GM18508 (cell line): ENCODE measurements around the gene SNX20.

ENCODE experiments used
- ATAC-seq: cut with Tn5 transposase; IDR thresholded peaks from one replicate; pipeline ENCODE4 v1.9.1; 2021; ENCODE audit warnings: moderate number of reproducible peaks; ENCODE audit not compliant: insufficient read depth, unreplicated experiment

Gene SNX20

DNA sequence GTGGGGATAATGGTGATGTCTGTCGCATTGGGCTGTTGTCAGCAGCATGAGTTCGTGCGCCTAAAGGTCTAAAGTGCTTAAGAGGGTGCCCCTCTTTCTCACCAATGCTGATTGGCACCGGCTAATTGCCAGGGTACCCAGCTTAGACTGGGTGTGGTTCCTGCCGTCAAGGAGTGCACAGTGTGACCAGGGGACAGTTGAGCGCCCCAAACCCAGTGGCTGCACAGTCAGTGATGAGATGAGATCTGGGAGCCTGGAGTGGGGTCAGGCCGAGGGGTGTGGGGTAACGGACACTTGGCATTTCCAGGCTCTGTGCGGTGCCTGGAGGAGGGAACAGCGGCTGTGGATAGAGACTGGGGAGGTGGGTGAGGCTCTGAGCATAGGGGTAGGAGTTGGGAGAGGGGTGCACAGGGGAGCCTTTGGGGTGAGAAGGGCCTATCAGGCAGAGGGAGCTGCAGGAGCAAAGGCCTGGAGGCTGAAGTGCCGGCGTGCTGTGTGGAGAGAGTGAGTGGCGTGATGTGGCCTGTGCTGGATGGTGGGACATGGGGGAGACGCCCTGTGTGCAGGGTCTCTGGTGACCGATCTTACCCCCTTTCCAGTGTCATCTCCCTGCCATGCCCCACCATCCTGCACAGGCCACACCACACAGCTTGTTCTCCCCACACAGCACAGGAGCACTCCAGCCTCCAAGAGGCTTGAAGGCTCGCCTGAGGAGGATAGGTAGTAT, 58.3 kb downstream of the SNX20 start:
- ATAC-seq: no peak

DNA sequence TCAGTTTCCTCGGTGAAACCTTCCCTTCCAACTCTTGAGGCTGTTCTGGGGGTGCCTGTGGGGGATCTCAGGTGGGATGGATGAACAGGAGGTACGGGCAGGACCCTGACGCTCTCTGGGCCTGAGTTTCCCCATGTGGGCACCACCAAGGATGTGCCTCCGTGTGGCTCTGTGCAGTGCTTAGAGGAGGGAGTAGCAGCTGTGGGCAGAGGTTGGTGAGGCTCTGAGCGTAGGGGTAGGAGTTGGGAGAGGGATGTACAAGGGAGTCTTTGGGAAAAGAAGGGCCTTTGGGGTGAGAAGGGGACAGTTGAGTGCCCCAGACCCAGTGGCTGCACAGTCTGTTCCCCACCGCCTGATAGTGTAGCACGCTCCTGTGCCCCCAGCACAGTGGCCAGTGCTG, 59.1 kb downstream of the SNX20 start:
- no peak for ATAC-seq
